ENCODE results near the gene PNO1.
A peak's percentile ranks its signal among the peaks of the same experiment; 100 is the strongest.

PNO1 gene

GRCh38 chr2:68223419-68223818, 65.7 kb downstream of the PNO1 start:
- DNase-seq, result no peak
- CTCF ChIA-PET, result interaction anchor here (1.9 to 3.7 kb wide), 2 partner anchors 17 to 27 kb away, joined by 6 to 31 read pairs; no protein-coding TSS in a partner anchor
- Mint-ChIP-seq H3K9me3 (no peaks in the 10 kb centered on the region), H3K27ac (no peak overlapping the region), H3K4me1 (peaks cover 52% of the 10 kb centered on the region), H3K4me3 (no peak overlapping the region), H3K36me3 (peaks cover 9% of the 10 kb centered on the region), H3K27me3 (no peaks in the 10 kb centered on the region)

- peaks cover 43% of the 10 kb centered on the region for H3K4me1 Mint-ChIP-seq
- peaks cover 6% of the 10 kb centered on the region for H3K36me3 Mint-ChIP-seq
- peak; percentile 38 for DNase-seq
- no peak overlapping the region for H3K4me3 Mint-ChIP-seq
- no peak overlapping the region for H3K27ac Mint-ChIP-seq
- no peaks in the 10 kb centered on the region for H3K9me3 Mint-ChIP-seq
- CTCF ChIA-PET, result interaction anchor here (0.6 to 3.7 kb wide), 14 partner anchors 9 to 108 kb away, joined by 3 to 31 read pairs (median 3); no protein-coding TSS in a partner anchor
- no peaks in the 10 kb centered on the region for H3K27me3 Mint-ChIP-seq
These were observed 67.5 kb downstream of the PNO1 start for GRCh38 chr2:68225119-68225632.
